ENCODE data around the gene STPG3. TPM values are rescaled to one million over a fixed set of nuclear protein-coding genes. Genes with fewer than 3 reads are reported as not detected.

The STPG3 gene
- total RNA-seq, 1 donor from 2014 or later = not detected

DNA sequence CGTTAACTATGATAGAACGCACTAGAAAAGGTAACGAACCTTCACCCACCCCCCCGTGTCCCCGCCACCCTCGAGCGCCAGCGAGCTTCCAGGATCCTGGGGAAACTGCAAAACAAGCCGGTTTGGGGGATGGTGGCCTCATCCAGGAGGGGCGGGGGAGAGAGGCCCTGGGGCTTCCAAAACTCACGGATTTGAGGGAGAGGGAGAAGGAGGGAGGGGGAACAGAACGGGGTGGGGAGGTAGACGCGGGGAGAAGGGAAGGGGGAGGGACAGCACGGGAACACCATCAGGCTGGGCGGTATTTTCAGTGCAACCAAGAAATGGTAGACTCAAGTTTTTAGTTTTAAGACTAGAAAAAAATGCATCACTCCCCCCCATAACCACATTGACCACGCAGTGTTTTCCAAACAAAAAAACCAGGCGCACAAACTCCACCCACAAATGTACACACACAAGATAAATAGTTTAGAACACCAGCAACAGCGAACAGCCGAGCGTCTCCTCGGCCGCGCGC, 49.5 kb downstream of the STPG3 start:
- peak overlapping the region; percentile 56 for H3K27ac ChIP-seq (ENCODE audit: low read depth, low read length)
- H3K36me3 ChIP-seq (ENCODE audit: control insufficient read depth in 3 of 3, insufficient read depth in 3 of 3, low read length in 3 of 3) = no peaks in the 10 kb centered on the region
- no peaks in the 10 kb centered on the region for H3K9me3 ChIP-seq (ENCODE audit: control insufficient read depth in 3 of 3, low read length in 3 of 3)
- H3K27me3 ChIP-seq (ENCODE audit: control insufficient read depth in 3 of 3, insufficient read depth in 3 of 3, low read length in 3 of 3) = peaks cover 34 to 79% (median 67%) of the 10 kb centered on the region in 3 donors
- peaks cover 32 to 45% (median 33%) of the 10 kb centered on the region in 3 donors for H3K4me1 ChIP-seq (ENCODE audit: control insufficient read depth in 3 of 3, insufficient read depth in 3 of 3, low read length in 3 of 3)
- H3K9ac ChIP-seq (ENCODE audit: low read depth in 1 of 3, low read length in 3 of 3) = peak overlapping the region; percentile 43 to 74 (median 45)
- H3K4me3 ChIP-seq (ENCODE audit: low read length in 3 of 3) = peak overlapping the region; percentile 43 to 62 (median 56)

DNA sequence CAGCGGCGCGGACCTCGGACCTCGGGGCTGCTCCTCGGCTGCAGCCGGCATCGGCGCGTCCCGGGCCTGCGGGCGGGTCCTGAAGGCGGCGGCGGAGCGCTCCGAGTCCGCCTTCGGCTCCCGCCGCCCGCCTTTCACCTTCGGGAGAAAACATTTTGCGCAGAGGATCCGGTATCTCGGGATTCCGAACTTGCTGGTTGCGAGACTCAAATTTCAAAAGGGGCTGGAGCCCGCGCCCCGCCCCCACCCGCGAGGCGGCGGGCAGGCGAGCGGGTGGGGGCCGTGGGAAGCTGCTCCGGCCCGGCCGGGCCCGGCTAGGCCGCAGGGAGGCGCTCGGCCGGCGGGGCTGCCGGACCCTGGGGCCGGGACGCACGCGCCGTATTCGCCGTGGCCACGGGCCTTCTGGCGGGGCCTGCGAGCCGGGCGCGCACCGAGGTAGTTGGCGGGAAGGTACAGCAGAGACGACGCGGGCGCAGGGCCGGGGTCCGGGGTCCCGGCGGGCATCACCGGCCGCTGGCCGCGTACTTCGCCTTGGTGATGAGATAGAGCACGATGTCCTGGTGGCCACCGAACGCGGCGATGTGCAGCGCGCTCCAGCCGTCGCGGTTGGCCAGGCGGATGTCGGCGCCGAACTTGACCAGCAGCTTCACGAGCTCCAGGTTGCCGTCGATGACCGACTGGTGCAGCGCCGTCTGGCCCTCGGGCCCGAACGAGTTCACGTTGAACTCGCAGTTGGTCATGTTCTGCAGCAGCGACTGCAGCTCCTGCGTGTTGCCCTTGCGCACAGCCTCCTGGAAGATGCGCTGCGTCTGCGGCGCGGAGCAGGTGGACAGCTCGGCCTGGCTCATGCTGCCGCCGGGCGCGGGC, 50.2 kb downstream of the STPG3 start:
- H3K27ac ChIP-seq (ENCODE audit: low read depth, low read length) = peak overlapping the region; percentile 56

DNA sequence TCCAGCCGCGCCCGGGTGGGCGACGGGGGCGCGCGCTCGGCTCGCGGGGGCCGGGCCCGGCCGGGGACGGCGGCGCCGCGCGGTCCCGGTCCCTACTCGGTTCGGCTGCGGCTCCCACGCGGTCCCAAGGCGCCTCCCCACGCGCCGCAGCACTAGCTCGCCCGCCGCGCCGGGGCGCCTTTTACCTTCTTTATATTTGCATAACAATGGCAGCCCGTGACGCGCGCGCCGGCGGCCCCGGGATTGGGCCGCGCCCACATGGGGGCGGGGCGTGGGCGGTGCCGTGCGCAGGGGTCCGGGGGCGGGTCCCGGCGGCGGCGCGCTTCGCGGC, 51.0 kb downstream of the STPG3 start, which contains the start of gene NRARP:
Gene NRARP (minus strand): TSS at position 154 of the 331 bp plus-strand sequence. CDS start 343 bp downstream, outside the sequence.
- peak within 1 kb of the TSS; percentile 71 to 76 (median 76) for H3K4me3 ChIP-seq (ENCODE audit: low read length in 3 of 3)
- H3K27me3 ChIP-seq (ENCODE audit: control insufficient read depth in 3 of 3, insufficient read depth in 3 of 3, low read length in 3 of 3) = peaks cover 33 to 83% (median 69%) of the 10 kb centered on the region in 3 donors
- no peaks in the 10 kb centered on the region for H3K36me3 ChIP-seq (ENCODE audit: control insufficient read depth in 3 of 3, insufficient read depth in 3 of 3, low read length in 3 of 3)
- H3K9ac ChIP-seq (ENCODE audit: low read depth in 1 of 3, low read length in 3 of 3) = peak within 1 kb of the TSS in 2 of 3 donors; percentile 38 to 74
- peaks cover 43 to 50% (median 48%) of the 10 kb centered on the region in 3 donors for H3K4me1 ChIP-seq (ENCODE audit: control insufficient read depth in 3 of 3, insufficient read depth in 3 of 3, low read length in 3 of 3)
- no peaks in the 10 kb centered on the region for H3K9me3 ChIP-seq (ENCODE audit: control insufficient read depth in 3 of 3, low read length in 3 of 3)
- peak within 1 kb of the TSS; percentile 62 for H3K27ac ChIP-seq (ENCODE audit: low read depth, low read length)

More for the DNA sequence above, 50.2 kb downstream of the STPG3 start:
- Histone ChIP-seq H3K36me3 (ENCODE audit: control insufficient read depth in 3 of 3, insufficient read depth in 3 of 3, low read length in 3 of 3) (no peaks in the 10 kb centered on the region), H3K9me3 (ENCODE audit: control insufficient read depth in 3 of 3, low read length in 3 of 3) (no peaks in the 10 kb centered on the region), H3K4me3 (ENCODE audit: low read length in 3 of 3) (peak overlapping the region; percentile 71 to 76 (median 76)), H3K27me3 (ENCODE audit: control insufficient read depth in 3 of 3, insufficient read depth in 3 of 3, low read length in 3 of 3) (peaks cover 38 to 83% (median 69%) of the 10 kb centered on the region in 3 donors), H3K4me1 (ENCODE audit: control insufficient read depth in 3 of 3, insufficient read depth in 3 of 3, low read length in 3 of 3) (peaks cover 38 to 50% (median 40%) of the 10 kb centered on the region in 3 donors), H3K9ac (ENCODE audit: low read depth in 1 of 3, low read length in 3 of 3) (peak overlapping the region; percentile 43 to 74 (median 45))

DNA sequence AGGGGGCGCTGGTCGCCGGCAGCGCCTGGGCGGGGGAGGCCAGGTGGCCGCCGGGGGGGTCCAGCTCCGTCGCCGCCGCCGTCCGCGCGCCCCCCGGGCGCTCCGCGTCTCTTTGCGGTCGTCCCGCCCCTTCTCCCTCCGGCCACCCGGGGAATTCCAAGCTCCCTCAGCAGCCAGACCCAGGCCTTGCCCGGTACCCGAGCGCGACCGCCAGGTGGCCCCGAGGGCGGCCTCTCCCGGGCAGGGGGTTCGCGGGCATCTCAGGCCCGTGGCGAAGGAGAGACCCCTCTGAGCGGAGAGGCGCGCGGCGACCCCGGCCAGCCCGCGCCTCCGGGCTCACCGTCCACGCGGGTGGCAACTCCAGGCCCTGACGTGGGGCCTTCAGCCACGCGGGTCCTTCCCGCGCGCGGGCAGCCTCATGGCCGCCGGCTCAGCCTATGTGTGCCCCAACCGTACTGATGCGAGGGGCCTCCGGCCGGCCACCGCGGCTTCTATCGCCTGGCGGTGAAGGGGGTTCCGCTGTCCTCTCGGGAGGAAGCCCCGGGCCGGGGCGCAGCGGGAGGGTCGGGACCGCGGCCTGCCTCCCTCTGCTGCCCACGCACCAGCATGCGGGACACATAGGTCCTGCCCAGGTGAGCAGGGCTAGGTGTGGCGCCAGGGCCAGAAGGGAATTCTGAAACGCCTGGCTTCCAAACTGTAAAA, 51.5 kb downstream of the STPG3 start:
- Histone ChIP-seq H3K9ac (ENCODE audit: low read depth in 1 of 3, low read length in 3 of 3) (peak overlapping the region in 2 of 3 donors; percentile 38 to 70), H3K36me3 (ENCODE audit: control insufficient read depth in 3 of 3, insufficient read depth in 3 of 3, low read length in 3 of 3) (no peaks in the 10 kb centered on the region), H3K4me1 (ENCODE audit: control insufficient read depth in 3 of 3, insufficient read depth in 3 of 3, low read length in 3 of 3) (peaks cover 43 to 53% (median 52%) of the 10 kb centered on the region in 3 donors), H3K9me3 (ENCODE audit: control insufficient read depth in 3 of 3, low read length in 3 of 3) (no peaks in the 10 kb centered on the region), H3K27me3 (ENCODE audit: control insufficient read depth in 3 of 3, insufficient read depth in 3 of 3, low read length in 3 of 3) (peaks cover 33 to 83% (median 70%) of the 10 kb centered on the region in 3 donors), H3K4me3 (ENCODE audit: low read length in 3 of 3) (peak overlapping the region in 2 of 3 donors; percentile 4 to 29), H3K27ac (ENCODE audit: low read depth, low read length) (peak overlapping the region; percentile 62)

Other genes with a start within 250 kb of the STPG3 start
- gene ABCA2, start 223.0 kb upstream of the STPG3 start, total RNA-seq = 5.2 TPM
- not detected for gene FUT7, start 219.2 kb upstream of the STPG3 start, total RNA-seq
- gene NPDC1, start 205.1 kb upstream of the STPG3 start, total RNA-seq = 5.7 TPM
- gene ENTPD2, start 197.2 kb upstream of the STPG3 start, total RNA-seq = 5.2 TPM
- 1.0 TPM for gene SAPCD2, start 180.7 kb upstream of the STPG3 start, total RNA-seq
- gene UAP1L1, start 173.8 kb upstream of the STPG3 start, total RNA-seq = 1.0 TPM
- 31.8 TPM for gene MAN1B1, start 164.3 kb upstream of the STPG3 start, total RNA-seq
- gene DPP7, start 136.6 kb upstream of the STPG3 start, total RNA-seq = 19.8 TPM
- not detected for gene GRIN1, start 112.1 kb upstream of the STPG3 start, total RNA-seq
- gene LRRC26, start 81.2 kb upstream of the STPG3 start, total RNA-seq = not detected
- not detected for gene TMEM210, start 79.2 kb upstream of the STPG3 start, total RNA-seq
- gene ANAPC2, start 62.7 kb upstream of the STPG3 start, total RNA-seq = 21.4 TPM
- gene SSNA1, start 62.6 kb upstream of the STPG3 start, total RNA-seq = 47.0 TPM
- 2.6 TPM for gene TPRN, start 50.5 kb upstream of the STPG3 start, total RNA-seq
- 32.9 TPM for gene TMEM203, start 45.6 kb upstream of the STPG3 start, total RNA-seq
- 4.7 TPM for gene NDOR1, start 45.6 kb upstream of the STPG3 start, total RNA-seq
- gene RNF208, start 29.0 kb upstream of the STPG3 start, total RNA-seq = not detected
- not detected for gene CYSRT1, start 26.1 kb upstream of the STPG3 start, total RNA-seq
- not detected for gene RNF224, start 23.8 kb upstream of the STPG3 start, total RNA-seq
- gene SLC34A3, start 20.4 kb upstream of the STPG3 start, total RNA-seq = not detected
- gene TUBB4B, start 10.0 kb upstream of the STPG3 start, total RNA-seq = 97.1 TPM
- gene NELFB, start 4.0 kb downstream of the STPG3 start, total RNA-seq = 33.9 TPM
- gene TOR4A, start 26.4 kb downstream of the STPG3 start, total RNA-seq = 2.1 TPM
- 2.1 TPM for gene NRARP, start 51.0 kb downstream of the STPG3 start, total RNA-seq
- gene EXD3, start 171.9 kb downstream of the STPG3 start, total RNA-seq = 8.4 TPM
- 0.52 TPM for gene NOXA1, start 172.1 kb downstream of the STPG3 start, total RNA-seq
- gene ENTPD8, start 190.1 kb downstream of the STPG3 start, total RNA-seq = not detected
- 4.2 TPM for gene NSMF, start 208.0 kb downstream of the STPG3 start, total RNA-seq